ENCODE measurements around the gene PAFAH2.

PAFAH2 gene

GRCh38 chr1:25997828-25998761 is at the start of gene PAFAH2:
Gene PAFAH2, minus strand, starts transcription at chr1:25998063. Its CDS starts 7,247 bp downstream, at chr1:25990816.
- peak; percentile 96 to 97 for DNase-seq

- DNase-seq = no peak
These were observed 49.5 kb upstream of the PAFAH2 start for GRCh38 chr1:26047278-26047874.

- no peak for DNase-seq
These were observed 48.6 kb upstream of the PAFAH2 start for GRCh38 chr1:26046246-26047095.

- DNase-seq = peak in 1 of 2 experiments; percentile 25
These were observed 47.9 kb upstream of the PAFAH2 start, which contains the start of gene SLC30A2 for GRCh38 chr1:26045722-26046245. Gene SLC30A2, minus strand, starts transcription at chr1:26046118. Its CDS starts 222 bp downstream, at chr1:26045896.

- no peak for DNase-seq
These were observed 47.3 kb upstream of the PAFAH2 start for GRCh38 chr1:26044971-26045721.

- DNase-seq = no peak
These were observed 46.6 kb upstream of the PAFAH2 start for GRCh38 chr1:26044414-26044813.

GRCh38 chr1:26043765-26044164 is 45.9 kb upstream of the PAFAH2 start:
- no peak for DNase-seq

- DNase-seq = no peak
These were observed 44.1 kb upstream of the PAFAH2 start for GRCh38 chr1:26041978-26042377.

GRCh38 chr1:26041401-26041800 is 43.5 kb upstream of the PAFAH2 start:
- DNase-seq = no peak

GRCh38 chr1:26038904-26039303 is 41.0 kb upstream of the PAFAH2 start:
- no peak for DNase-seq

- DNase-seq = no peak
These were observed 40.6 kb upstream of the PAFAH2 start for GRCh38 chr1:26038477-26038876.

- DNase-seq = no peak
These were observed 40.0 kb upstream of the PAFAH2 start for GRCh38 chr1:26037904-26038303.

GRCh38 chr1:26036756-26037281 is 39.0 kb upstream of the PAFAH2 start:
- DNase-seq = no peak

GRCh38 chr1:26035959-26036755 is 38.3 kb upstream of the PAFAH2 start:
- DNase-seq = peak; percentile 91

GRCh38 chr1:26035203-26035958 is 37.5 kb upstream of the PAFAH2 start:
- peak; percentile 93 to 94 for DNase-seq

- peak in 1 of 2 experiments; percentile 36 for DNase-seq
These were observed 36.8 kb upstream of the PAFAH2 start for GRCh38 chr1:26034504-26035202.

- DNase-seq = no peak
These were observed 34.9 kb upstream of the PAFAH2 start for GRCh38 chr1:26032656-26033357.

GRCh38 chr1:26031611-26032220 is 33.9 kb upstream of the PAFAH2 start:
- DNase-seq = no peak
